GM06990 (cell line): ENCODE measurements around the gene TOMM6.

ENCODE experiments used
- DNase-seq: peaks from one replicate; pipeline ENCODE4 v3.0.0-alpha.2; 2011; ENCODE audit not compliant: insufficient read length; ENCODE audit errors: extremely low read depth
- H3K27me3 ChIP-seq: replicated peaks from 2 replicates; pipeline ENCODE4 v1.6.0; 2011; ENCODE audit warnings: low read length; ENCODE audit not compliant: control insufficient read depth, insufficient read depth
- H3K36me3 ChIP-seq: 2 replicates; pipeline ENCODE4 v1.5.1; 2011; ENCODE audit warnings: low read length; ENCODE audit not compliant: control insufficient read depth, insufficient read depth
- H3K4me3 ChIP-seq: replicated peaks from 2 replicates; pipeline ENCODE4 v1.5.1; 2011; ENCODE audit warnings: low read depth, mild to moderate bottlenecking, control low read depth, low read length
- CTCF ChIP-seq: IDR thresholded peaks from 2 replicates; pipeline ENCODE4 v1.5.1; 2011; ENCODE audit warnings: low read length, control low read depth, mild to moderate bottlenecking, inconsistent platforms; ENCODE audit not compliant: insufficient read depth, poor library complexity, severe bottlenecking

TOMM6 gene

GRCh38 chr6:41826343-41827022 is 39.0 kb downstream of the TOMM6 start:
- TF ChIP-seq CTCF: no peak
- Histone ChIP-seq H3K4me3 (no peak overlapping the region), H3K27me3 (no peaks in the 10 kb centered on the region), H3K36me3 (no peaks in the 10 kb centered on the region)
- no peak for DNase-seq

GRCh38 chr6:41832263-41832662 is 44.8 kb downstream of the TOMM6 start:
- Histone ChIP-seq H3K27me3 (no peaks in the 10 kb centered on the region), H3K4me3 (no peak overlapping the region), H3K36me3 (no peaks in the 10 kb centered on the region)
- no peak for TF ChIP-seq CTCF
- DNase-seq: no peak

GRCh38 chr6:41836022-41836659 is 48.6 kb downstream of the TOMM6 start:
- no peak for DNase-seq
- no peak overlapping the region for H3K4me3 ChIP-seq
- H3K36me3 ChIP-seq: no peaks in the 10 kb centered on the region
- no peaks in the 10 kb centered on the region for H3K27me3 ChIP-seq
- TF ChIP-seq CTCF: no peak

- TF ChIP-seq CTCF: no peak
- DNase-seq: no peak
- no peaks in the 10 kb centered on the region for H3K36me3 ChIP-seq
Measured at GRCh38 chr6:41836660-41837052, 49.2 kb downstream of the TOMM6 start.

More at GRCh38 chr6:41836660-41837052, 49.2 kb downstream of the TOMM6 start:
- Histone ChIP-seq H3K27me3 (no peaks in the 10 kb centered on the region), H3K4me3 (no peak overlapping the region)
